K562 (cell line): ENCODE measurements around the gene SYCN. TPM values are rescaled to one million over a fixed set of nuclear protein-coding genes. Genes with fewer than 3 reads are reported as not detected.

ENCODE experiments used
- ATAC-seq: fragments of 200-7000 bp; cut with Tn5 transposase; 3 replicates; pipeline ENCODE4 v1.9.1; 2020; ENCODE audit warnings: moderate library complexity
- BruUV-seq: library from RNA; stranded (reverse); fragments of 400-500 nt; replicated peaks from 2 replicates; lab custom pipeline; 2021; lab: Mats Ljungman, UMichigan
- CTCF ChIA-PET: fragments of 300-600 bp; formaldehyde crosslinking; extraction: SDS; loops from one replicate; lab custom pipeline; 2021; ENCODE audit warnings: low intra/inter-chr PET ratio; lab: Yijun Ruan, JAX
- POLR2A ChIA-PET: fragments of 300-600, 350-650 bp; sonication (Branson Sonifier 250); formaldehyde crosslinking; extraction: SDS; loops from one replicate; lab custom pipeline; 2021; ENCODE audit warnings: antibody characterized with exemption, inconsistent platforms; lab: Yijun Ruan, JAX
- DNase-seq, 4 experiments: peaks; one replicate each; pipeline versions ENCODE4 v3.0.0 to v3.0.0-alpha.2; 2011 to 2018; ENCODE audit warnings: low spot score in 3 of 4, mixed read lengths in 3 of 4; ENCODE audit errors: extremely low read depth in 1 of 4
- FAIRE-seq: peaks from 2 replicates; lab custom pipeline; 2011; peaks lifted over from hg19 to GRCh38; lab: Jason Lieb, UNC
- H2AFZ ChIP-seq: 2 replicates; pipeline ENCODE4 v1.6.0; 2011; ENCODE audit warnings: low read depth, low read length, control low read depth, inconsistent platforms
- H3K27ac ChIP-seq: fragments of 200-600 bp; 3 replicates; pipeline ENCODE4 v1.8.0; 2011; ENCODE audit warnings: low read depth, mild to moderate bottlenecking, control low read depth, inconsistent platforms, low read length, moderate library complexity, mixed read lengths; ENCODE audit errors: extremely low read depth
- H3K27me3 ChIP-seq, 2 experiments: fragments of 300-600 bp in 1 of 2; 2 replicates in 1 of 2; 3 replicates in 1 of 2; pipeline versions ENCODE4 v1.6.0 to v1.8.0; 2011; ENCODE audit warnings: inconsistent platforms in 2 of 2, low read length in 2 of 2, mild to moderate bottlenecking in 1 of 2, mixed read lengths in 1 of 2, moderate library complexity in 1 of 2; ENCODE audit not compliant: control insufficient read depth in 2 of 2, insufficient read depth in 2 of 2
- H3K36me3 ChIP-seq: fragments of 300-600 bp; 3 replicates; pipeline ENCODE4 v1.8.0; 2011; ENCODE audit warnings: mild to moderate bottlenecking, low read length, inconsistent platforms; ENCODE audit not compliant: control insufficient read depth, insufficient read depth
- H3K4me1 ChIP-seq, 2 experiments: fragments of 200-600 bp in 1 of 2; replicated peaks in 1 of 2; 2 replicates in 1 of 2; 3 replicates in 1 of 2; pipeline versions ENCODE4 v1.5.1 to v1.8.0; 2011; ENCODE audit warnings: inconsistent platforms in 2 of 2, low read length in 2 of 2, mild to moderate bottlenecking in 1 of 2, mixed read lengths in 1 of 2, moderate library complexity in 1 of 2; ENCODE audit not compliant: control insufficient read depth in 2 of 2, insufficient read depth in 2 of 2
- H3K4me2 ChIP-seq: 2 replicates; pipeline ENCODE4 v1.6.1; 2011; ENCODE audit warnings: low read length, control low read depth, inconsistent platforms, mixed read lengths; ENCODE audit not compliant: insufficient read depth
- H3K4me3 ChIP-seq: fragments of 200-600 bp; sonication (generic), shearing (Covaris generic); 2 replicates; pipeline ENCODE4 v1.5.1; 2016; ENCODE audit warnings: control low read depth, inconsistent platforms
- H3K79me2 ChIP-seq: fragments of 200-600 bp; 3 replicates; pipeline ENCODE4 v1.8.0; 2011; ENCODE audit warnings: low read length, inconsistent platforms; ENCODE audit not compliant: control insufficient read depth, insufficient read depth
- H3K9ac ChIP-seq, 2 experiments: 2 replicates each; pipeline versions ENCODE4 v1.6.0 to v1.6.1; 2011; ENCODE audit warnings: low read depth in 2 of 2, low read length in 2 of 2, control low read depth in 1 of 2, inconsistent platforms in 1 of 2, mild to moderate bottlenecking in 1 of 2, mixed read lengths in 1 of 2; ENCODE audit not compliant: insufficient read depth in 1 of 2
- H3K9me1 ChIP-seq: one replicate; pipeline ENCODE4 v1.6.0; 2011; ENCODE audit warnings: inconsistent platforms, mild to moderate bottlenecking, low read length, moderate library complexity; ENCODE audit not compliant: control insufficient read depth, insufficient read depth
- H3K9me3 ChIP-seq: replicated peaks from 2 replicates; pipeline ENCODE4 v1.5.1; 2011; ENCODE audit warnings: low read depth, low read length, inconsistent platforms; ENCODE audit not compliant: control insufficient read depth, insufficient read depth
- H4K20me1 ChIP-seq: replicated peaks from 2 replicates; pipeline ENCODE4 v1.6.1; 2011; ENCODE audit warnings: low read length, inconsistent platforms, mixed read lengths; ENCODE audit not compliant: control insufficient read depth, insufficient read depth
- ETV5 ChIP-seq: sonication (generic); formaldehyde crosslinking; IDR thresholded peaks from 2 replicates; pipeline ENCODE4 v1.4.0; 2020; ENCODE audit warnings: low read depth, mild to moderate bottlenecking, missing genetic modification reagents
- MBD2 ChIP-seq: sonication (generic); IDR thresholded peaks from 2 replicates; pipeline ENCODE4 v1.6.1; 2016; ENCODE audit warnings: low read depth, borderline replicate concordance
- MYNN ChIP-seq, 2 experiments: sonication (generic); formaldehyde crosslinking in 1 of 2; IDR thresholded peaks; 2 replicates each; pipeline versions ENCODE4 v1.5.0 to v1.6.1; 2016 to 2020; ENCODE audit warnings: antibody characterized with exemption in 1 of 2, missing genetic modification reagents in 1 of 2
- NCOA1 ChIP-seq: fragments of 450-650 bp; IDR thresholded peaks from 2 replicates; pipeline ENCODE4 v1.6.1; 2016; ENCODE audit warnings: low read depth
- RBFOX2 ChIP-seq: fragments of 200-400 bp; formaldehyde crosslinking; IDR thresholded peaks from 2 replicates; pipeline ENCODE4 v1.6.1; 2017; ENCODE audit warnings: low read depth, mild to moderate bottlenecking, low read length, moderate library complexity
- TEAD2 ChIP-seq: fragments of 450-650 bp; IDR thresholded peaks from 2 replicates; pipeline ENCODE4 v1.6.1; 2016; ENCODE audit warnings: missing genetic modification characterization, control low read depth, missing compliant biosample characterization
- ZBTB12 ChIP-seq: fragments of 250-450 bp; sonication (Bioruptor Pico); IDR thresholded peaks from 2 replicates; pipeline ENCODE4 v1.4.0; 2020
- ZBTB8A ChIP-seq: fragments of 450-650 bp; IDR thresholded peaks from 2 replicates; pipeline ENCODE4 v1.6.1; 2018; ENCODE audit warnings: mild to moderate bottlenecking, moderate library complexity; ENCODE audit not compliant: partially characterized antibody
- ZNF165 ChIP-seq: fragments of 250-450 bp; sonication (Bioruptor Pico); IDR thresholded peaks from 2 replicates; pipeline ENCODE4 v1.4.0; 2020; ENCODE audit warnings: borderline replicate concordance
- ZNF232 ChIP-seq: sonication (generic); formaldehyde crosslinking; IDR thresholded peaks from 2 replicates; pipeline ENCODE4 v1.8.0; 2022; ENCODE audit warnings: mild to moderate bottlenecking, missing genetic modification reagents
- ZNF77 ChIP-seq: fragments of 250-450 bp; sonication (Bioruptor Pico); IDR thresholded peaks from 2 replicates; pipeline ENCODE4 v1.5.0; 2020
- WGBS: fragments of 100-300 bp; shearing (Covaris generic); methylation state at CpG from one replicate; pipeline ENCODE4 v1.1.6; 2016; ENCODE audit warnings: low coverage, mixed read lengths; ENCODE audit not compliant: insufficient coverage; ENCODE audit errors: missing lambda C conversion rate; 5-methylcytosine and 5-hydroxymethylcytosine counted together
- in situ Hi-C: fragments of 300-500 bp; cut with MboI; formaldehyde crosslinking; loops from 4 replicates; pipeline ENCODE4 v1.15.0; 2018; ENCODE audit warnings: inconsistent platforms, mixed read lengths
- intact Hi-C: fragments of 100-400 bp; cut with micrococcal nuclease; formaldehyde crosslinking; loops from 2 replicates; pipeline ENCODE4 v1.14.2; 2022
- polyA plus RNA-seq, 8 experiments: library from polyadenylated mRNA; depleted of rRNA in 4 of 8; stranded (reverse) in 5 of 8; unstranded in 3 of 8; fragments of >200 nt; fragmentation: Nextera tagmentation in 2 of 8; fragmentation: Illumina TruSeq in 1 of 8; extraction: Ambion mirVana in 2 of 8; extraction: Trizol in 1 of 8; gene quantifications; 2 replicates each; pipeline versions ENCODE4 v1.2.1 to v1.2.3, GENCODE V29; 2011 to 2014; ENCODE audit warnings: inconsistent platforms in 1 of 8, missing spikeins in 1 of 8
- total RNA-seq, 7 experiments: library from RNA; depleted of rRNA in 6 of 7; stranded (reverse); fragments of >200 nt in 6 of 7; fragmentation: Illumina TruSeq in 2 of 7; extraction: Trizol in 2 of 7; gene quantifications; 2 replicates each; pipeline versions ENCODE4 v1.2.1 to v1.2.3, GENCODE V29; 2011 to 2021; ENCODE audit warnings: low replicate concordance in 1 of 7
- TF ChIP-seq, protein P1 (sequence below): fragments of 450-650 bp; IDR thresholded peaks from 2 replicates; pipeline ENCODE4 v1.6.1; 2016

Gene SYCN
- total and polyA plus RNA-seq, 9 of the 15 experiments (the other 6 are each of a cell fraction or from before 2014, with no cell fraction given): not detected

GRCh38 chr19:39169143-39169810 lies 34.8 kb downstream of the SYCN start:
- Histone ChIP-seq H3K4me1 (peaks cover 0 to 27% of the 10 kb centered on the region in 2 experiments; a peak in 2 of 5 replicates), H2AFZ (no peak overlapping the region), H3K9me3 (no peaks in the 10 kb centered on the region), H3K79me2 (peaks cover 6% of the 10 kb centered on the region; the same call in 2 of the 3 replicates), H3K27me3 (no peaks in the 10 kb centered on the region), H3K36me3 (peaks cover 25% of the 10 kb centered on the region; the same call in 1 of the 3 replicates), H3K9ac (no peak overlapping the region), H3K27ac (no peak overlapping the region), H3K9me1 (no peaks in the 10 kb centered on the region), H3K4me3 (no peak overlapping the region), H4K20me1 (peaks cover 12% of the 10 kb centered on the region; the same call in 1 of the 2 replicates), H3K4me2 (no peak overlapping the region)
- POLR2A ChIA-PET: no interaction called here
- in situ Hi-C loops: no loop called here
- WGBS: 74% methylated on average over 8 of the region's 36 CpGs
- DNase-seq: no peak
- no TSS peak for BruUV-seq
- CTCF ChIA-PET: no interaction called here
- no peak for FAIRE-seq
- intact Hi-C loops: no loop called here
- no peak for ATAC-seq
- TF ChIP-seq MYNN (IDR thresholded peaks at IDR 0.05) (no peak), MYNN (CRISPR knock-in tag; IDR thresholded peaks at IDR 0.05) (no peak), ETV5 (no peak), TEAD2 (no peak), RBFOX2 (no peak), ZBTB8A (no peak), MBD2 (no peak), ZBTB12 (CRISPR knock-in tag) (no peak), NCOA1 (no peak), ZNF165 (CRISPR knock-in tag) (no peak), ZNF77 (CRISPR knock-in tag) (no peak), ZNF232 (no peak)
- TF ChIP-seq, protein P1, sequence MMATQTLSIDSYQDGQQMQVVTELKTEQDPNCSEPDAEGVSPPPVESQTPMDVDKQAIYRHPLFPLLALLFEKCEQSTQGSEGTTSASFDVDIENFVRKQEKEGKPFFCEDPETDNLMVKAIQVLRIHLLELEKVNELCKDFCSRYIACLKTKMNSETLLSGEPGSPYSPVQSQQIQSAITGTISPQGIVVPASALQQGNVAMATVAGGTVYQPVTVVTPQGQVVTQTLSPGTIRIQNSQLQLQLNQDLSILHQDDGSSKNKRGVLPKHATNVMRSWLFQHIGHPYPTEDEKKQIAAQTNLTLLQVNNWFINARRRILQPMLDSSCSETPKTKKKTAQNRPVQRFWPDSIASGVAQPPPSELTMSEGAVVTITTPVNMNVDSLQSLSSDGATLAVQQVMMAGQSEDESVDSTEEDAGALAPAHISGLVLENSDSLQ: no peak
